Fibroblast of lung (primary cell): Measurements from ENCODE around the gene MAST2. TPM values are rescaled to one million over a fixed set of nuclear protein-coding genes. Genes with fewer than 3 reads are reported as not detected.
A peak's percentile ranks its signal among the peaks of the same experiment; 100 is the strongest.

ENCODE experiments used
- DNase-seq, 2 donors: peaks; one replicate each; pipeline versions ENCODE4 v3.0.0 to v3.0.0-alpha.2; 2010; ENCODE audit warnings: low read depth in 2 of 2
- H2AFZ ChIP-seq: 2 replicates; pipeline ENCODE4 v1.5.1; 2012; ENCODE audit warnings: low read length, control low read depth, inconsistent platforms
- H3K27ac ChIP-seq: 2 replicates; pipeline ENCODE4 v1.5.1; 2011; ENCODE audit warnings: low read length, control low read depth; ENCODE audit not compliant: insufficient read depth
- H3K27me3 ChIP-seq: 2 replicates; pipeline ENCODE4 v1.5.1; 2011; ENCODE audit warnings: mild to moderate bottlenecking, low read length; ENCODE audit not compliant: control insufficient read depth, insufficient read depth
- H3K36me3 ChIP-seq: 2 replicates; pipeline ENCODE4 v1.5.1; 2011; ENCODE audit warnings: low read length; ENCODE audit not compliant: control insufficient read depth, insufficient read depth
- H3K4me1 ChIP-seq: 2 replicates; pipeline ENCODE4 v1.5.1; 2011; ENCODE audit warnings: low read length; ENCODE audit not compliant: control insufficient read depth, insufficient read depth; ENCODE audit errors: extremely low read depth
- H3K4me2 ChIP-seq: 2 replicates; pipeline ENCODE4 v1.5.1; 2011; ENCODE audit warnings: low read length, control low read depth; ENCODE audit not compliant: insufficient read depth; ENCODE audit errors: extremely low read depth
- H3K4me3 ChIP-seq, 4 experiments: fragments of 200-600 bp in 1 of 4; sonication (generic) in 1 of 4; replicated peaks in 1 of 4; 2 replicates each; pipeline ENCODE4 v1.5.1; 2011 to 2016; ENCODE audit warnings: low read length in 4 of 4, low read depth in 3 of 4, mild to moderate bottlenecking in 3 of 4, control low read depth in 2 of 4, inconsistent platforms in 1 of 4, mixed read lengths in 1 of 4; ENCODE audit not compliant: insufficient read depth in 1 of 4; ENCODE audit errors: control extremely low read depth in 1 of 4
- H3K79me2 ChIP-seq: 2 replicates; pipeline ENCODE4 v1.5.1; 2012; ENCODE audit warnings: mild to moderate bottlenecking, low read length, inconsistent platforms; ENCODE audit not compliant: control insufficient read depth, insufficient read depth
- H3K9ac ChIP-seq: 2 replicates; pipeline ENCODE4 v1.5.1; 2011; ENCODE audit warnings: mild to moderate bottlenecking, low read length, control low read depth; ENCODE audit not compliant: insufficient read depth
- H3K9me3 ChIP-seq: 2 replicates; pipeline ENCODE4 v1.5.1; 2012; ENCODE audit warnings: low read depth, low read length; ENCODE audit not compliant: control insufficient read depth, insufficient read depth
- H4K20me1 ChIP-seq: 2 replicates; pipeline ENCODE4 v1.5.1; 2011; ENCODE audit warnings: low read length; ENCODE audit not compliant: control insufficient read depth, insufficient read depth; ENCODE audit errors: extremely low read depth
- CTCF ChIP-seq, 2 donors: IDR thresholded peaks in 1 of 2; conservative IDR thresholded peaks in 1 of 2; 1 replicate in 1 of 2; 2 replicates in 1 of 2; pipeline ENCODE4 v1.5.1; 2011 to 2012; ENCODE audit warnings: low read length in 2 of 2, control low read depth in 1 of 2, inconsistent platforms in 1 of 2, low read depth in 1 of 2, mild to moderate bottlenecking in 1 of 2
- EZH2 ChIP-seq: IDR thresholded peaks from 2 replicates; pipeline ENCODE4 v1.5.1; 2012; ENCODE audit warnings: low read length, control low read depth, mild to moderate bottlenecking; ENCODE audit errors: missing control alignments
- polyA plus RNA-seq, 2 donors: library from polyadenylated mRNA; depleted of rRNA in 1 of 2; stranded (reverse) in 1 of 2; unstranded in 1 of 2; fragments of >200 nt; gene quantifications; 2 replicates each; pipeline ENCODE4 v1.2.1, GENCODE V29; 2011 to 2012; ENCODE audit warnings: missing spikeins in 1 of 2
- total RNA-seq: library from RNA; depleted of rRNA; stranded (reverse); fragments of >200 nt; gene quantifications from 2 replicates; pipeline ENCODE4 v1.2.1, GENCODE V29; 2014

Gene MAST2
- total and polyA plus RNA-seq, 2 donors (not counting 1 experiment from before 2014, with no cell fraction given), result 17.5 to 24.9 TPM

GRCh38 chr1:45814776-45815175 is 11.4 kb downstream of the MAST2 start:
- Histone ChIP-seq H3K4me1 (no peaks in the 10 kb centered on the region), H3K4me2 (no peak overlapping the region), H3K36me3 (no peaks in the 10 kb centered on the region), H3K4me3 (no peak overlapping the region), H2AFZ (no peak overlapping the region), H4K20me1 (no peaks in the 10 kb centered on the region), H3K27ac (no peak overlapping the region), H3K9me3 (no peaks in the 10 kb centered on the region), H3K27me3 (no peaks in the 10 kb centered on the region), H3K9ac (no peak overlapping the region), H3K79me2 (peaks cover 11% of the 10 kb centered on the region)
- no peak for TF ChIP-seq EZH2
- no peak for TF ChIP-seq CTCF (conservative IDR thresholded peaks at IDR 0.05 in 1 of 2, IDR thresholded peaks at IDR 0.05 in 1 of 2; ENCODE audit: low read depth in 1 of 2, low read length in 2 of 2)
- no peak for DNase-seq

GRCh38 chr1:45815667-45816458 is 12.5 kb downstream of the MAST2 start:
- no peak overlapping the region for H3K4me2 ChIP-seq
- no peak for TF ChIP-seq EZH2
- TF ChIP-seq CTCF (conservative IDR thresholded peaks at IDR 0.05 in 1 of 2, IDR thresholded peaks at IDR 0.05 in 1 of 2; ENCODE audit: low read depth in 1 of 2, low read length in 2 of 2), result no peak
- H3K27me3 ChIP-seq, result no peaks in the 10 kb centered on the region
- H3K9ac ChIP-seq, result no peak overlapping the region
- H3K27ac ChIP-seq, result no peak overlapping the region
- peak in 1 of 2 donors; percentile 37 for DNase-seq
- H3K9me3 ChIP-seq, result no peaks in the 10 kb centered on the region
- no peaks in the 10 kb centered on the region for H3K36me3 ChIP-seq
- H4K20me1 ChIP-seq, result no peaks in the 10 kb centered on the region
- H2AFZ ChIP-seq, result no peak overlapping the region
- no peaks in the 10 kb centered on the region for H3K4me1 ChIP-seq
- H3K79me2 ChIP-seq, result peaks cover 6% of the 10 kb centered on the region
- no peak overlapping the region for H3K4me3 ChIP-seq

- Histone ChIP-seq H3K4me3 (no peak overlapping the region), H2AFZ (no peak overlapping the region), H3K27me3 (no peaks in the 10 kb centered on the region), H3K9ac (no peak overlapping the region), H4K20me1 (no peaks in the 10 kb centered on the region), H3K4me1 (no peaks in the 10 kb centered on the region), H3K79me2 (peaks cover 8% of the 10 kb centered on the region), H3K9me3 (no peaks in the 10 kb centered on the region), H3K36me3 (no peaks in the 10 kb centered on the region), H3K4me2 (no peak overlapping the region), H3K27ac (no peak overlapping the region)
- no peak for DNase-seq
- TF ChIP-seq CTCF (conservative IDR thresholded peaks at IDR 0.05 in 1 of 2, IDR thresholded peaks at IDR 0.05 in 1 of 2; ENCODE audit: low read depth in 1 of 2, low read length in 2 of 2) (no peak), EZH2 (no peak)
These were observed 16.8 kb downstream of the MAST2 start for GRCh38 chr1:45820173-45820572.
